IMR-90 (cell line): ENCODE results near the gene FAM209A. TPM values are rescaled to one million over a fixed set of nuclear protein-coding genes. Genes with fewer than 3 reads are reported as not detected.

Experiments
- ATAC-seq: fragments of 200-7000 bp; cut with Tn5 transposase; 2 replicates; pipeline ENCODE4 v1.9.1; 2020; ENCODE audit warnings: low read depth, mild to moderate bottlenecking, moderate library complexity
- BruUV-seq: library from RNA; stranded (reverse); fragments of 400-500 nt; replicated peaks from 2 replicates; lab custom pipeline; 2021; lab: Mats Ljungman, UMichigan
- CTCF ChIA-PET: fragments of 300-600 bp; formaldehyde crosslinking; extraction: SDS; loops from one replicate; lab custom pipeline; 2021; ENCODE audit warnings: antibody characterized with exemption; lab: Yijun Ruan, JAX
- POLR2A ChIA-PET: fragments of 300-600 bp; sonication (Branson Sonifier 250); formaldehyde crosslinking; loops from one replicate; lab custom pipeline; 2022; ENCODE audit warnings: antibody characterized with exemption; ENCODE audit not compliant: unreplicated experiment; lab: Charles Lee
- DNase-seq: peaks from one replicate; pipeline ENCODE4 v3.0.0; 2013
- H2AFZ ChIP-seq: replicated peaks from 2 replicates; pipeline ENCODE3; 2013; ENCODE audit warnings: low read length, mild to moderate bottlenecking; ENCODE audit not compliant: poor library complexity
- H2AK5ac ChIP-seq: 2 replicates; pipeline ENCODE4 v1.6.1; 2013; ENCODE audit warnings: low read depth, low read length, inconsistent platforms
- H2AK9ac ChIP-seq: replicated peaks from 2 replicates; pipeline ENCODE3; 2013; ENCODE audit warnings: mild to moderate bottlenecking, low read depth, low read length, moderate library complexity; ENCODE audit not compliant: poor library complexity
- H2BK120ac ChIP-seq: 2 replicates; pipeline ENCODE4 v1.6.1; 2013; ENCODE audit warnings: low read depth, low read length, inconsistent platforms
- H2BK15ac ChIP-seq: 3 replicates; pipeline ENCODE4 v1.6.1; 2013; ENCODE audit warnings: low read depth, low read length, inconsistent platforms
- H2BK20ac ChIP-seq: 2 replicates; pipeline ENCODE4 v1.6.1; 2013; ENCODE audit warnings: low read depth, mild to moderate bottlenecking, inconsistent platforms, low read length, moderate library complexity
- H2BK5ac ChIP-seq: 2 replicates; pipeline ENCODE4 v1.6.1; 2013; ENCODE audit warnings: mild to moderate bottlenecking, low read depth, low read length, inconsistent platforms; ENCODE audit not compliant: poor library complexity, severe bottlenecking
- H3K14ac ChIP-seq: replicated peaks from 2 replicates; pipeline ENCODE4 v1.6.1; 2013; ENCODE audit warnings: low read depth, low read length, inconsistent platforms
- H3K18ac ChIP-seq: 2 replicates; pipeline ENCODE4 v1.6.1; 2013; ENCODE audit warnings: low read depth, low read length, control low read depth
- H3K23ac ChIP-seq: 2 replicates; pipeline ENCODE4 v1.6.1; 2013; ENCODE audit warnings: low read depth, low read length, inconsistent platforms
- H3K27ac ChIP-seq: 2 replicates; pipeline ENCODE4 v1.5.1; 2013; ENCODE audit warnings: mild to moderate bottlenecking, control low read depth, low read length; ENCODE audit not compliant: insufficient read depth
- H3K27me3 ChIP-seq: 2 replicates; pipeline ENCODE4 v1.6.1; 2013; ENCODE audit warnings: low read length; ENCODE audit not compliant: control insufficient read depth, insufficient read depth
- H3K36me3 ChIP-seq: 2 replicates; pipeline ENCODE4 v1.6.1; 2013; ENCODE audit warnings: low read length, mixed read lengths; ENCODE audit not compliant: control insufficient read depth, insufficient read depth
- H3K4ac ChIP-seq: 2 replicates; pipeline ENCODE4 v1.6.1; 2013; ENCODE audit warnings: low read depth, low read length, inconsistent platforms
- H3K4me1 ChIP-seq: 2 replicates; pipeline ENCODE4 v1.6.1; 2013; ENCODE audit warnings: low read length, mixed read lengths; ENCODE audit not compliant: control insufficient read depth, insufficient read depth
- H3K4me2 ChIP-seq: 2 replicates; pipeline ENCODE4 v1.6.1; 2013; ENCODE audit warnings: low read depth, mild to moderate bottlenecking, control low read depth, low read length, moderate library complexity
- H3K4me3 ChIP-seq: 2 replicates; pipeline ENCODE4 v1.5.1; 2013; ENCODE audit warnings: low read depth, mild to moderate bottlenecking, control low read depth, low read length, moderate library complexity; ENCODE audit not compliant: insufficient read depth
- H3K56ac ChIP-seq: 2 replicates; pipeline ENCODE4 v1.6.1; 2013; ENCODE audit warnings: low read length, inconsistent platforms; ENCODE audit not compliant: insufficient read depth; ENCODE audit errors: extremely low read depth
- H3K79me1 ChIP-seq, 2 experiments: 2 replicates each; pipeline ENCODE4 v1.6.1; 2013; ENCODE audit warnings: low read length in 2 of 2, inconsistent platforms in 1 of 2, low read depth in 1 of 2
- H3K9ac ChIP-seq: 2 replicates; pipeline ENCODE4 v1.6.1; 2013; ENCODE audit warnings: low read depth, low read length, control low read depth
- H3K9me1 ChIP-seq: 2 replicates; pipeline ENCODE4 v1.6.1; 2013; ENCODE audit warnings: low read length, inconsistent platforms; ENCODE audit not compliant: insufficient read depth
- H3K9me3 ChIP-seq: 2 replicates; pipeline ENCODE4 v1.6.1; 2013; ENCODE audit warnings: low read length; ENCODE audit not compliant: control insufficient read depth, insufficient read depth
- H4K20me1 ChIP-seq: 2 replicates; pipeline ENCODE4 v1.6.1; 2013; ENCODE audit warnings: low read length, inconsistent platforms; ENCODE audit not compliant: insufficient read depth
- H4K5ac ChIP-seq: 2 replicates; pipeline ENCODE4 v1.6.1; 2013; ENCODE audit warnings: mild to moderate bottlenecking, low read depth, low read length, control low read depth
- H4K8ac ChIP-seq, 2 experiments: 2 replicates each; pipeline ENCODE4 v1.6.1; 2013; ENCODE audit warnings: low read depth in 2 of 2, low read length in 2 of 2, control low read depth in 1 of 2, inconsistent platforms in 1 of 2
- H4K91ac ChIP-seq: 2 replicates; pipeline ENCODE4 v1.6.1; 2013; ENCODE audit warnings: low read depth, low read length, inconsistent platforms; ENCODE audit not compliant: insufficient read depth
- BHLHE40 ChIP-seq: fragments of 150-350 bp; IDR thresholded peaks from 2 replicates; pipeline ENCODE4 v1.6.1; 2016; ENCODE audit warnings: mild to moderate bottlenecking, low read depth, low read length
- CEBPB ChIP-seq: IDR thresholded peaks from 2 replicates; pipeline ENCODE4 v1.6.1; 2012; ENCODE audit warnings: low read depth, low read length, improper control_type of control experiment
- CHD1 ChIP-seq: IDR thresholded peaks from 2 replicates; pipeline ENCODE4 v1.6.1; 2012; ENCODE audit warnings: low read depth, low read length, improper control_type of control experiment
- FOS ChIP-seq: fragments of 150-350 bp; IDR thresholded peaks from 2 replicates; pipeline ENCODE4 v1.6.1; 2016; ENCODE audit warnings: low read depth, low read length
- MAFK ChIP-seq: IDR thresholded peaks from 2 replicates; pipeline ENCODE4 v1.6.1; 2012; ENCODE audit warnings: low read depth, low read length, improper control_type of control experiment
- MAZ ChIP-seq: IDR thresholded peaks from 2 replicates; pipeline ENCODE4 v1.6.1; 2012; ENCODE audit warnings: low read depth, mild to moderate bottlenecking, low read length, improper control_type of control experiment, moderate library complexity, borderline replicate concordance
- MXI1 ChIP-seq: IDR thresholded peaks from 2 replicates; pipeline ENCODE4 v1.6.1; 2012; ENCODE audit warnings: low read depth, mild to moderate bottlenecking, low read length, moderate library complexity, borderline replicate concordance
- NFE2L2 ChIP-seq: fragments of 150-350 bp; IDR thresholded peaks from 2 replicates; pipeline ENCODE4 v1.6.1; 2016; ENCODE audit warnings: low read depth, mild to moderate bottlenecking, low read length
- POLR2A ChIP-seq: IDR thresholded peaks from 2 replicates; pipeline ENCODE4 v1.6.1; 2012; ENCODE audit warnings: mild to moderate bottlenecking, low read depth, low read length
- RAD21 ChIP-seq: IDR thresholded peaks from 2 replicates; pipeline ENCODE4 v1.6.1; 2012; ENCODE audit warnings: low read length, improper control_type of control experiment
- RCOR1 ChIP-seq: IDR thresholded peaks from 2 replicates; pipeline ENCODE4 v1.6.1; 2012; ENCODE audit warnings: mild to moderate bottlenecking, low read length, improper control_type of control experiment; ENCODE audit not compliant: insufficient replicate concordance
- RFX5 ChIP-seq: IDR thresholded peaks from 2 replicates; pipeline ENCODE4 v1.8.0; 2012; ENCODE audit warnings: low read depth, mild to moderate bottlenecking, low read length, moderate library complexity
- SMC3 ChIP-seq: fragments of 150-350 bp; IDR thresholded peaks from 2 replicates; pipeline ENCODE4 v1.6.1; 2016; ENCODE audit warnings: low read depth, mild to moderate bottlenecking, antibody characterized with exemption, low read length, moderate library complexity
- WGBS, 2 experiments: methylation state at CpG; one replicate each; pipeline versions ENCODE4 v1.1.5 to v1.1.7; 2013; ENCODE audit warnings: missing lambda C conversion rate in 2 of 2; ENCODE audit not compliant: insufficient read length in 1 of 2; ENCODE audit errors: extremely low coverage in 2 of 2; 5-methylcytosine and 5-hydroxymethylcytosine counted together
- dilution Hi-C: fragments of 300-500 bp; cut with HindIII; formaldehyde crosslinking; loops from one replicate; pipeline ENCODE4 v1.14.3; 2018; ENCODE audit warnings: low sequenced_read_pairs; ENCODE audit not compliant: unreplicated experiment
- in situ Hi-C: fragments of 300-500 bp; cut with MboI; formaldehyde crosslinking; loops from 3 replicates; pipeline ENCODE4 v1.14.3; 2019; ENCODE audit warnings: low sequenced_read_pairs, inconsistent platforms, mixed read lengths
- intact Hi-C: fragments of 100-400 bp; cut with micrococcal nuclease; formaldehyde crosslinking; loops from 2 replicates; pipeline ENCODE4 v1.10.0; 2022
- polyA plus RNA-seq, 3 experiments: library from polyadenylated mRNA; depleted of rRNA; stranded (reverse); fragments of >200 nt; gene quantifications; 2 replicates each; pipeline ENCODE4 v1.2.3, GENCODE V29; 2012; ENCODE audit warnings: low replicate concordance in 1 of 3
- total RNA-seq: library from RNA; depleted of rRNA; stranded (reverse); fragments of >200 nt; gene quantifications from 2 replicates; pipeline ENCODE4 v1.2.3, GENCODE V29; 2012
- TF ChIP-seq, protein P1 (sequence below): fragments of 150-350 bp; IDR thresholded peaks from 2 replicates; pipeline ENCODE4 v1.6.1; 2017; ENCODE audit warnings: mild to moderate bottlenecking, antibody characterized with exemption, low read length, low read depth
- TF ChIP-seq, protein P2 (sequence below): conservative IDR thresholded peaks from 2 replicates; pipeline ENCODE4 v1.5.1; 2012; ENCODE audit warnings: mild to moderate bottlenecking, low read depth, low read length, improper control_type of control experiment
- TF ChIP-seq, protein P3 (sequence below): fragments of 150-350 bp; IDR thresholded peaks from 2 replicates; pipeline ENCODE4 v1.6.1; 2016; ENCODE audit warnings: low read depth, mild to moderate bottlenecking, low read length, moderate library complexity, borderline replicate concordance

The FAM209A gene
- total and polyA plus RNA-seq, 2 of the 4 experiments (the other 2 are of a cell fraction): 0.18 to 0.22 TPM

DNA sequence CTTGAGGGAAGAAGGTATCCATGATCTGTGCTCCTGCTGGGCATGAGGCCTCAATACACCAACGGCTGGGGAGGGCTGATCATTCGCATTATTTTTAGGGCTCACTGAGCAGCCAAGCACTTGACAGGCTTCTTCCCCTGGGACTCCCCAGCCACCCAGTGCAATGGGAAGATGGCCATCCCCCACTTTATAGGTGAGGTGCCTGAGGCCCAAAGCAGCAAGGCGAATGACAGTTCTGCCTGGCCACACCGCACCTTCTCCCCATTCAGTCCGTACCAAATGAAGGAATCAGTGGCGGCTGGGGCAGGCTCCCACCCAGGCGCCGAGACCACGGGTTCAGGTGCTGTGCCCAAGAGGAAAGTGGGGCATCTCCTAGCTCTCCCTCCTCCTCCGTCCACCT is 4.4 kb upstream of the FAM209A start:
- no peak overlapping the region for H3K4me2 ChIP-seq
- no peak overlapping the region for H2BK20ac ChIP-seq
- H3K23ac ChIP-seq: no peak overlapping the region
- no peak overlapping the region for H3K14ac ChIP-seq
- H2BK5ac ChIP-seq: no peak overlapping the region
- no peak overlapping the region for H4K8ac ChIP-seq
- H2BK120ac ChIP-seq: no peak overlapping the region
- no peak overlapping the region for H3K18ac ChIP-seq
- ATAC-seq (no peak), DNase-seq (no peak)
- no peak overlapping the region for H2BK15ac ChIP-seq
- no peak overlapping the region for H2AK5ac ChIP-seq
- H3K27me3 ChIP-seq: no peaks in the 10 kb centered on the region
- no peak overlapping the region for H3K9ac ChIP-seq
- peaks cover 38% of the 10 kb centered on the region for H3K36me3 ChIP-seq
- TF ChIP-seq CHD1 (no peak), MAZ (no peak), FOS (no peak), CEBPB (no peak), MAFK (no peak), RCOR1 (no peak), SMC3 (no peak), RAD21 (no peak), NFE2L2 (no peak), BHLHE40 (no peak), RFX5 (no peak), POLR2A (no peak), MXI1 (no peak)
- TF ChIP-seq, protein P1, sequence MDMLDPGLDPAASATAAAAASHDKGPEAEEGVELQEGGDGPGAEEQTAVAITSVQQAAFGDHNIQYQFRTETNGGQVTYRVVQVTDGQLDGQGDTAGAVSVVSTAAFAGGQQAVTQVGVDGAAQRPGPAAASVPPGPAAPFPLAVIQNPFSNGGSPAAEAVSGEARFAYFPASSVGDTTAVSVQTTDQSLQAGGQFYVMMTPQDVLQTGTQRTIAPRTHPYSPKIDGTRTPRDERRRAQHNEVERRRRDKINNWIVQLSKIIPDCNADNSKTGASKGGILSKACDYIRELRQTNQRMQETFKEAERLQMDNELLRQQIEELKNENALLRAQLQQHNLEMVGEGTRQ: no peak
- TF ChIP-seq, protein P2, sequence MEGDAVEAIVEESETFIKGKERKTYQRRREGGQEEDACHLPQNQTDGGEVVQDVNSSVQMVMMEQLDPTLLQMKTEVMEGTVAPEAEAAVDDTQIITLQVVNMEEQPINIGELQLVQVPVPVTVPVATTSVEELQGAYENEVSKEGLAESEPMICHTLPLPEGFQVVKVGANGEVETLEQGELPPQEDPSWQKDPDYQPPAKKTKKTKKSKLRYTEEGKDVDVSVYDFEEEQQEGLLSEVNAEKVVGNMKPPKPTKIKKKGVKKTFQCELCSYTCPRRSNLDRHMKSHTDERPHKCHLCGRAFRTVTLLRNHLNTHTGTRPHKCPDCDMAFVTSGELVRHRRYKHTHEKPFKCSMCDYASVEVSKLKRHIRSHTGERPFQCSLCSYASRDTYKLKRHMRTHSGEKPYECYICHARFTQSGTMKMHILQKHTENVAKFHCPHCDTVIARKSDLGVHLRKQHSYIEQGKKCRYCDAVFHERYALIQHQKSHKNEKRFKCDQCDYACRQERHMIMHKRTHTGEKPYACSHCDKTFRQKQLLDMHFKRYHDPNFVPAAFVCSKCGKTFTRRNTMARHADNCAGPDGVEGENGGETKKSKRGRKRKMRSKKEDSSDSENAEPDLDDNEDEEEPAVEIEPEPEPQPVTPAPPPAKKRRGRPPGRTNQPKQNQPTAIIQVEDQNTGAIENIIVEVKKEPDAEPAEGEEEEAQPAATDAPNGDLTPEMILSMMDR: no peak
- TF ChIP-seq, protein P3, sequence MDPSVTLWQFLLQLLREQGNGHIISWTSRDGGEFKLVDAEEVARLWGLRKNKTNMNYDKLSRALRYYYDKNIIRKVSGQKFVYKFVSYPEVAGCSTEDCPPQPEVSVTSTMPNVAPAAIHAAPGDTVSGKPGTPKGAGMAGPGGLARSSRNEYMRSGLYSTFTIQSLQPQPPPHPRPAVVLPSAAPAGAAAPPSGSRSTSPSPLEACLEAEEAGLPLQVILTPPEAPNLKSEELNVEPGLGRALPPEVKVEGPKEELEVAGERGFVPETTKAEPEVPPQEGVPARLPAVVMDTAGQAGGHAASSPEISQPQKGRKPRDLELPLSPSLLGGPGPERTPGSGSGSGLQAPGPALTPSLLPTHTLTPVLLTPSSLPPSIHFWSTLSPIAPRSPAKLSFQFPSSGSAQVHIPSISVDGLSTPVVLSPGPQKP: no peak
- H3K9me1 ChIP-seq: no peaks in the 10 kb centered on the region
- H2AFZ ChIP-seq: no peak overlapping the region
- ChIA-PET POLR2A (no interaction called here), CTCF (no interaction called here)
- no peak overlapping the region for H3K56ac ChIP-seq
- dilution Hi-C loops: no loop called here
- BruUV-seq: no TSS peak
- H3K9me3 ChIP-seq: peaks cover 11% of the 10 kb centered on the region
- in situ Hi-C loops: no loop called here
- no peak overlapping the region for H3K27ac ChIP-seq
- H3K4ac ChIP-seq: no peak overlapping the region
- H4K20me1 ChIP-seq: peaks cover 4% of the 10 kb centered on the region; the same call in 1 of the 2 replicates
- intact Hi-C loops: no loop called here
- no peak overlapping the region for H2AK9ac ChIP-seq
- 0 out of 2 replicates have a peak, but pooled peaks cover 2% of the 10 kb centered on the region for H3K4me1 ChIP-seq
- H4K91ac ChIP-seq: no peak overlapping the region
- H4K5ac ChIP-seq: no peak overlapping the region
- no peak overlapping the region for H3K4me3 ChIP-seq
- WGBS, 2 experiments: 80% methylated on average over 2 of the region's 10 CpGs; no CpG with 5 or more reads in 1 of the 2 experiments
- no peaks in the 10 kb centered on the region for H3K79me1 ChIP-seq
